Peyer's patch (tissue), 4 donors: ENCODE results near the gene CACNG3. TPM values are rescaled to one million over a fixed set of nuclear protein-coding genes. Genes with fewer than 3 reads are reported as not detected.

Experiments
- DNase-seq, 3 donors: peaks; one replicate each; pipeline ENCODE4 v3.0.0-alpha.2; 2017 to 2019
- H3K27ac ChIP-seq, 4 donors: fragments of 200-600 bp; sonication (generic); one replicate each; pipeline ENCODE4 v1.5.1; 2016 to 2019
- H3K27me3 ChIP-seq, 2 donors: fragments of 200-600 bp; sonication (generic); one replicate each; pipeline ENCODE4 v1.5.1; 2019
- H3K36me3 ChIP-seq, 3 donors: fragments of 200-600 bp; sonication (generic); one replicate each; pipeline ENCODE4 v1.5.1; 2016 to 2019
- H3K4me1 ChIP-seq, 4 donors: fragments of 200-600 bp; sonication (generic); one replicate each; pipeline ENCODE4 v1.5.1; 2016 to 2019
- H3K4me3 ChIP-seq, 4 donors: fragments of 200-600 bp; sonication (generic); 1 replicate in 3 of 4; 2 replicates in 1 of 4; pipeline ENCODE4 v1.5.1; 2016 to 2019; ENCODE audit warnings: mild to moderate bottlenecking in 1 of 4
- H3K9me3 ChIP-seq, 4 donors: fragments of 200-600 bp; sonication (generic); one replicate each; pipeline ENCODE4 v1.5.1; 2016 to 2019; ENCODE audit warnings: mild to moderate bottlenecking in 1 of 4
- POLR2A ChIP-seq, 2 donors: fragments of 450-650 bp; IDR thresholded peaks; one replicate each; pipeline ENCODE4 v1.5.1; 2017; ENCODE audit warnings: antibody characterized with exemption in 2 of 2, mild to moderate bottlenecking in 2 of 2, moderate library complexity in 2 of 2
- total RNA-seq, 4 donors: library from RNA; depleted of rRNA; stranded (reverse); fragments of >200 nt; gene quantifications; one replicate each; pipeline ENCODE4 v1.1.0, GENCODE V29; 2016
- TF ChIP-seq, protein P1 (sequence below), 6 experiments: fragments of 450-650 bp in 4 of 6; fragments of 200-600 bp in 2 of 6; sonication (generic) in 1 of 6; IDR thresholded peaks; one replicate each; pipeline ENCODE4 v1.5.1; 2017 to 2019; ENCODE audit warnings: antibody characterized with exemption in 6 of 6, mild to moderate bottlenecking in 3 of 6, moderate library complexity in 1 of 6

The CACNG3 gene
- total RNA-seq, 4 donors from 2014 or later: not detected

DNA sequence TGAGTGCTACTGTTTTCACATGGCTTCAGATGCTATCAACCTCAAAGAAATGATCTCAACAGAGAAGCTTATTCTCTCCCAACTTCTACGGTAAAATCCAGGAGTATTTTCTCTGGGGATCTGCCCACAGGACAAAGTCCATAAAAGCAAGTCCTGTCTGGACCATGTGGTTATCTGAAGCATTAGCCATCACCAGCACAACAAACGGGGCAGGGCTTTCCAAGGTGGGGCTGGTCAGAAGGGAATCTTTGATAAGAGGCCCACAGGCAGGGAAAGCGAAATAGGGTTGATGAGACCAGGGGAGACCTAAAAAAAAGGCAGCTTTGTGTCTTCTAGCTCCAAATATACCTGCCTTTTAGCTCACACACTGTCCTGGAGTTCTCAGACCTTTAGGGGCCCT, 38.7 kb upstream of the CACNG3 start:
- Histone ChIP-seq H3K36me3 (no peaks in the 10 kb centered on the region), H3K9me3 (no peaks in the 10 kb centered on the region), H3K27me3 (no peaks in the 10 kb centered on the region), H3K4me3 (no peak overlapping the region), H3K4me1 (no peaks in the 10 kb centered on the region), H3K27ac (no peak overlapping the region)
- DNase-seq: no peak
- no peak for TF ChIP-seq POLR2A (IDR thresholded peaks at IDR 0.05)
- TF ChIP-seq, protein P1, sequence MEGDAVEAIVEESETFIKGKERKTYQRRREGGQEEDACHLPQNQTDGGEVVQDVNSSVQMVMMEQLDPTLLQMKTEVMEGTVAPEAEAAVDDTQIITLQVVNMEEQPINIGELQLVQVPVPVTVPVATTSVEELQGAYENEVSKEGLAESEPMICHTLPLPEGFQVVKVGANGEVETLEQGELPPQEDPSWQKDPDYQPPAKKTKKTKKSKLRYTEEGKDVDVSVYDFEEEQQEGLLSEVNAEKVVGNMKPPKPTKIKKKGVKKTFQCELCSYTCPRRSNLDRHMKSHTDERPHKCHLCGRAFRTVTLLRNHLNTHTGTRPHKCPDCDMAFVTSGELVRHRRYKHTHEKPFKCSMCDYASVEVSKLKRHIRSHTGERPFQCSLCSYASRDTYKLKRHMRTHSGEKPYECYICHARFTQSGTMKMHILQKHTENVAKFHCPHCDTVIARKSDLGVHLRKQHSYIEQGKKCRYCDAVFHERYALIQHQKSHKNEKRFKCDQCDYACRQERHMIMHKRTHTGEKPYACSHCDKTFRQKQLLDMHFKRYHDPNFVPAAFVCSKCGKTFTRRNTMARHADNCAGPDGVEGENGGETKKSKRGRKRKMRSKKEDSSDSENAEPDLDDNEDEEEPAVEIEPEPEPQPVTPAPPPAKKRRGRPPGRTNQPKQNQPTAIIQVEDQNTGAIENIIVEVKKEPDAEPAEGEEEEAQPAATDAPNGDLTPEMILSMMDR (IDR thresholded peaks at IDR 0.05): no peak

DNA sequence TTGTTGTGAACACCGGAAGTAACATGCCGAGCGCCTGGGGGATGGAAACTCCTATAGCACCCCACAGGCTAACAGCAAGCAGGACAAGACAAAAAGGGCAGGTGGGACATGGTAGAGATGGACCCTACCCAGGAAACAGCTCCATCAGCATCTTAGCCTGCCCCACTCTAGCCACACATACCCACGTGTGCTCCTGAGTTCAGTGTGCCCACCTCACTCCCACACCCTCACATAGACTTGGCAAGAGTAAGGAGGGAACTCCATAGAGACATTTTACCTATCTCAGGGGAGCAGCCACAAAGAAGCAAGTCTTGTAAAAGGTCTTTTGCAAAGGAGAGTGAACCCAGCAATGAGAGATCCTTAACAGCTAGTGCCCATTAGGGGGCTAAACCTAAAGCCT, 37.8 kb upstream of the CACNG3 start:
- no peaks in the 10 kb centered on the region for H3K27me3 ChIP-seq
- no peaks in the 10 kb centered on the region for H3K36me3 ChIP-seq
- no peak for TF ChIP-seq POLR2A (IDR thresholded peaks at IDR 0.05)
- TF ChIP-seq, protein P1 (IDR thresholded peaks at IDR 0.05): no peak
- no peak for DNase-seq
- no peak overlapping the region for H3K27ac ChIP-seq
- no peaks in the 10 kb centered on the region for H3K4me1 ChIP-seq
- no peak overlapping the region for H3K4me3 ChIP-seq
- no peaks in the 10 kb centered on the region for H3K9me3 ChIP-seq

DNA sequence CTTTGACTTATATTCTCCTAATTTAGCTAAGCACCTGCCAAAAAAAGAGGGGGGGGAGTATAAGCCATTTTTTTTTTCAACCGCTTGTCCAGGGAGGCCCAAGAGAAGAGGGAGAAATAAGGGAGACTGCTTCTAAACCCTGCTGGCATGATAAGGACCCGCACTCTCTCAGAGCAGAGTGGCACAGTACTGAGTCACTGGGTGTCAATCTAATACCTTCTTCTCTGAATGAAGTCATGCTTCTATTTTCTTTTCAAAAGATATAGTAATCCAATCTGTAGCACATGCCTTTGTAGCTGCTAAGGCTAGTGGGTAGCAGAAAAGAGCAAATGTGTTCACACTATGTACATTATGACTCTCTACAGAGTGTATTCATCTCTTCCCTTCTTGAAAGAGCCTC, 34.9 kb upstream of the CACNG3 start:
- H3K27ac ChIP-seq: no peak overlapping the region
- H3K27me3 ChIP-seq: no peaks in the 10 kb centered on the region
- DNase-seq: no peak
- no peaks in the 10 kb centered on the region for H3K4me1 ChIP-seq
- no peak overlapping the region for H3K4me3 ChIP-seq
- H3K9me3 ChIP-seq: no peaks in the 10 kb centered on the region
- TF ChIP-seq, protein P1 (IDR thresholded peaks at IDR 0.05): no peak
- no peak for TF ChIP-seq POLR2A (IDR thresholded peaks at IDR 0.05)
- H3K36me3 ChIP-seq: no peaks in the 10 kb centered on the region

DNA sequence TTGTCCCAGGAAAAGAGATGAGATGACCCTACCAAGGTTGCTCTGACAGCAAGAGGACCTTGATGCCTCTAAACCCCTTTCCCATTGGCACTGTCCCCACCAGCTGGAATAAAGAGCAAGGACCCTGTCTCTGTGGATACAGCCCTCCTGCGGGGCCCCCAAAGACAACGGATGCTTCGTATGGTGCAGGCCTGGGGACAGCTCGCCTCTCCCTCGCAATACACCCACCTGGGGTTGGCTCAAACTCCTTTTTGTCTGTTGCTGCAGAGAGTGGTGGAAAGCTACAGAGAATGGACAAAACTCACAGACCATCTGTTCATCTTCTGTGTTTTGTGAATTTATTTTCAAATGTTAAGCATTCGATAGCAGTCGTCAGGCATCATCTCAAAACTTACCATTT, 27.6 kb upstream of the CACNG3 start:
- TF ChIP-seq POLR2A (IDR thresholded peaks at IDR 0.05): no peak
- TF ChIP-seq, protein P1 (IDR thresholded peaks at IDR 0.05): no peak
- no peaks in the 10 kb centered on the region for H3K4me1 ChIP-seq
- no peaks in the 10 kb centered on the region for H3K9me3 ChIP-seq
- H3K36me3 ChIP-seq: no peaks in the 10 kb centered on the region
- H3K27ac ChIP-seq: no peak overlapping the region
- DNase-seq: no peak
- H3K4me3 ChIP-seq: no peak overlapping the region
- H3K27me3 ChIP-seq: no peaks in the 10 kb centered on the region

DNA sequence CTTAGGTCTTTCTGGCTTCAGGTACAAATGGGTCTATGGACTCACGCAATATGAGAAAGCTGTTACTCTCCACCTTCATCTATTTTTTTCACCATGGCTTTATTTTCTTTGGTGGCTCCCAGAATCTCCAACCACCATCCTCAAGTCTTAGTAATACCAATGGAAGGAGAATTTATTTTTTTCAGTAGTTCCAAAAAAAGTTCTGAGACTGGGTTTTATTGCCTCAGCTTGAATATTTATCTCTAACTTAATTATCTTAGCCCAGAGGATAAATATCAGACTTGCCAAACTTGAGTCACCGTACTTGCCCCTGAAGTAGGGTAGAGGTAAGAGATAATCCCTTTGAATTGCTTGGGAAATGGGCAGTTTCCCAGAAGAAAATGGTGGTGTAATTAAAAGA, 23.2 kb upstream of the CACNG3 start:
- no peak overlapping the region for H3K27ac ChIP-seq
- H3K4me1 ChIP-seq: no peaks in the 10 kb centered on the region
- H3K27me3 ChIP-seq: no peaks in the 10 kb centered on the region

More for the DNA sequence above, 23.2 kb upstream of the CACNG3 start:
- no peak overlapping the region for H3K4me3 ChIP-seq
- no peak for TF ChIP-seq POLR2A (IDR thresholded peaks at IDR 0.05)
- TF ChIP-seq, protein P1 (IDR thresholded peaks at IDR 0.05): no peak
- DNase-seq: no peak
- no peaks in the 10 kb centered on the region for H3K36me3 ChIP-seq
- H3K9me3 ChIP-seq: peaks cover 0 to 6% (median 0%) of the 10 kb centered on the region in 4 donors
